Measurements from ENCODE around the gene NIPA2. TPM values are rescaled to one million over a fixed set of nuclear protein-coding genes. Genes with fewer than 3 reads are reported as not detected.

Gene NIPA2
- total RNA-seq, 1 experiment from 2014 or later = 108 TPM

- no peaks in the 10 kb centered on the region for H3K9me2 ChIP-seq (replicated peaks; ENCODE audit: low read length)
- POLR2A ChIA-PET (ENCODE audit: unreplicated experiment) = no interaction called here
- DNase-seq = no peak
These were observed 39.1 kb downstream of the NIPA2 start for GRCh38 chr15:22877607-22878006.

GRCh38 chr15:22878103-22878502 lies 39.6 kb downstream of the NIPA2 start:
- no peak overlapping the region for H3K27ac ChIP-seq (ENCODE audit: low read length)

More at GRCh38 chr15:22877607-22878006, 39.1 kb downstream of the NIPA2 start:
- H3K27ac ChIP-seq (ENCODE audit: low read length) = no peak overlapping the region
- H3K4me2 ChIP-seq (ENCODE audit: low read length) = no peak overlapping the region
- no peaks in the 10 kb centered on the region for H3K79me2 ChIP-seq (ENCODE audit: low read length)
- no peak for ATAC-seq
- intact Hi-C loops (cut with micrococcal nuclease) = no loop called here
- no peak for TF ChIP-seq EZH2 (IDR thresholded peaks at IDR 0.05; ENCODE audit: low read length, unreplicated experiment)
- no peaks in the 10 kb centered on the region for H3K27me3 ChIP-seq (ENCODE audit: low read length)
- no peak overlapping the region for H2AFZ ChIP-seq (ENCODE audit: low read length)
- no TSS peak for BruUV-seq (replicated peaks)
- H3K4me3 ChIP-seq (ENCODE audit: low read length) = no peak overlapping the region
- CTCF ChIA-PET = no interaction called here
- H3K9ac ChIP-seq (ENCODE audit: low read length) = no peak overlapping the region
- peaks cover 20% of the 10 kb centered on the region for H3K36me3 ChIP-seq (ENCODE audit: low read depth, low read length)
- H3K9me3 ChIP-seq (ENCODE audit: low read length) = no peaks in the 10 kb centered on the region
- no peaks in the 10 kb centered on the region for H3F3A ChIP-seq (ENCODE audit: low read length, unreplicated experiment)
- H4K20me1 ChIP-seq (ENCODE audit: low read length) = no peaks in the 10 kb centered on the region
- peaks cover 13% of the 10 kb centered on the region for H3K4me1 ChIP-seq (ENCODE audit: insufficient read depth, low read length)

GRCh38 chr15:22880068-22880980 lies 41.9 kb downstream of the NIPA2 start:
- Histone ChIP-seq H3K4me3 (ENCODE audit: low read length) (no peak overlapping the region), H3K27me3 (ENCODE audit: low read length) (no peaks in the 10 kb centered on the region), H3K9me2 (replicated peaks; ENCODE audit: low read length) (no peaks in the 10 kb centered on the region), H2AFZ (ENCODE audit: low read length) (no peak overlapping the region), H3K4me1 (ENCODE audit: insufficient read depth, low read length) (no peaks in the 10 kb centered on the region), H3K79me2 (ENCODE audit: low read length) (no peaks in the 10 kb centered on the region), H3K9ac (ENCODE audit: low read length) (no peak overlapping the region), H3K36me3 (ENCODE audit: low read depth, low read length) (peaks cover 9% of the 10 kb centered on the region), H3F3A (ENCODE audit: low read length, unreplicated experiment) (no peaks in the 10 kb centered on the region), H3K4me2 (ENCODE audit: low read length) (no peak overlapping the region), H3K9me3 (ENCODE audit: low read length) (no peaks in the 10 kb centered on the region), H4K20me1 (ENCODE audit: low read length) (no peaks in the 10 kb centered on the region), H3K27ac (ENCODE audit: low read length) (no peak overlapping the region)
- DNase-seq (no peak), ATAC-seq (no peak)
- ChIA-PET POLR2A (ENCODE audit: unreplicated experiment) (no interaction called here), CTCF (no interaction called here)
- no TSS peak for BruUV-seq (replicated peaks)
- intact Hi-C loops (cut with micrococcal nuclease) = no loop called here
- no peak for TF ChIP-seq EZH2 (IDR thresholded peaks at IDR 0.05; ENCODE audit: low read length, unreplicated experiment)
- no peak for TF ChIP-seq EZH2phosphoT487 (IDR thresholded peaks at IDR 0.05; ENCODE audit: borderline replicate concordance, low read length)
- no peak for TF ChIP-seq CTCF (conservative IDR thresholded peaks at IDR 0.05; ENCODE audit: low read depth, low read length)

More at GRCh38 chr15:22878103-22878502, 39.6 kb downstream of the NIPA2 start:
- no peak overlapping the region for H3K4me3 ChIP-seq (ENCODE audit: low read length)
- H2AFZ ChIP-seq (ENCODE audit: low read length) = no peak overlapping the region
- no peaks in the 10 kb centered on the region for H3K9me3 ChIP-seq (ENCODE audit: low read length)
- no peaks in the 10 kb centered on the region for H4K20me1 ChIP-seq (ENCODE audit: low read length)
- TF ChIP-seq EZH2 (IDR thresholded peaks at IDR 0.05; ENCODE audit: low read length, unreplicated experiment) = no peak
- no peak for TF ChIP-seq EZH2phosphoT487 (IDR thresholded peaks at IDR 0.05; ENCODE audit: borderline replicate concordance, low read length)
- no peak for TF ChIP-seq CTCF (conservative IDR thresholded peaks at IDR 0.05; ENCODE audit: low read depth, low read length)
- no peaks in the 10 kb centered on the region for H3K9me2 ChIP-seq (replicated peaks; ENCODE audit: low read length)
- ATAC-seq (no peak), DNase-seq (no peak)
- peaks cover 8% of the 10 kb centered on the region for H3K4me1 ChIP-seq (ENCODE audit: insufficient read depth, low read length)
- ChIA-PET CTCF (no interaction called here), POLR2A (ENCODE audit: unreplicated experiment) (no interaction called here)
- BruUV-seq (replicated peaks) = no TSS peak
- intact Hi-C loops (cut with micrococcal nuclease) = no loop called here
- H3K9ac ChIP-seq (ENCODE audit: low read length) = no peak overlapping the region
- peaks cover 23% of the 10 kb centered on the region for H3K36me3 ChIP-seq (ENCODE audit: low read depth, low read length)
- no peaks in the 10 kb centered on the region for H3K79me2 ChIP-seq (ENCODE audit: low read length)
- no peaks in the 10 kb centered on the region for H3F3A ChIP-seq (ENCODE audit: low read length, unreplicated experiment)
- H3K27me3 ChIP-seq (ENCODE audit: low read length) = no peaks in the 10 kb centered on the region
- H3K4me2 ChIP-seq (ENCODE audit: low read length) = no peak overlapping the region
